Activated T-cell treated with anti-CD3 and anti-CD28 coated beads, Interleukin-2, amount 50 U/mL, for 24 hours (primary cell): ENCODE data around the gene FGF18.

Experiments
- DNase-seq: peaks from one replicate; pipeline ENCODE4 v3.0.0-alpha.2; 2020
- H3K27ac Mint-ChIP-seq: 2 replicates; pipeline ENCODE4 v1.8.0; 2020; ENCODE audit warnings: mild to moderate bottlenecking, mixed read lengths
- H3K27me3 Mint-ChIP-seq: 2 replicates; pipeline ENCODE4 v1.8.0; 2020; ENCODE audit warnings: mixed read lengths
- H3K36me3 Mint-ChIP-seq: 2 replicates; pipeline ENCODE4 v1.8.0; 2020; ENCODE audit warnings: low read depth, mixed read lengths
- H3K4me1 Mint-ChIP-seq: 2 replicates; pipeline ENCODE4 v1.8.0; 2020; ENCODE audit warnings: low read depth, mixed read lengths
- H3K4me3 Mint-ChIP-seq: 2 replicates; pipeline ENCODE4 v1.8.0; 2020; ENCODE audit warnings: mild to moderate bottlenecking, moderate library complexity, mixed read lengths
- H3K9me3 Mint-ChIP-seq: 2 replicates; pipeline ENCODE4 v1.8.0; 2020; ENCODE audit warnings: mixed read lengths

Gene FGF18

GRCh38 chr5:171453988-171454387 is 34.5 kb downstream of the FGF18 start:
- Mint-ChIP-seq H3K9me3 (no peaks in the 10 kb centered on the region), H3K36me3 (no peaks in the 10 kb centered on the region), H3K27me3 (peaks cover 52% of the 10 kb centered on the region), H3K4me1 (peaks cover 8% of the 10 kb centered on the region), H3K27ac (no peak overlapping the region), H3K4me3 (no peak overlapping the region)
- DNase-seq = no peak

DNA sequence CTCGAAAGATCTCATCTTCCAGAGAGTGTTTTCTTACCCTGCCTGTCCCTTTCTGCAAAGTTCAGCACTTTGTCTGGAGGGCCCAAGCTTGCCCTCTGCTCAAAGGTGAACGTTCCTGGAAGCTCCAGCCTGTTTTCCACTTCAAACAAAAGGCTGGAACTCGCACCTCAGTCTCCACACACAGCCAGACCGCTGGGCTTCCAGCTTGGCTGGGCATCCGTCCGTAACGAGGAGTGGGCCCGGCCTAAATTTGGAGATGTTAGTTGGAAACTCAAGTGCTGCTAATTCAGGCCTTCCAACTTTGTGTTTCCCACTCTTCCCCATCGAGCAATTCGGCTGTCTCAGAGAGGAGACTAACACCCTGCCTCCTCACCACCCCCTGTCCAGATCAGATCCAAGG is 35.1 kb downstream of the FGF18 start:
- DNase-seq = no peak
- Mint-ChIP-seq H3K4me3 (no peak overlapping the region), H3K36me3 (no peaks in the 10 kb centered on the region), H3K4me1 (peaks cover 8% of the 10 kb centered on the region), H3K9me3 (no peaks in the 10 kb centered on the region), H3K27ac (no peak overlapping the region), H3K27me3 (peaks cover 47% of the 10 kb centered on the region)

GRCh38 chr5:171455522-171455921 is 36.1 kb downstream of the FGF18 start:
- Mint-ChIP-seq H3K27ac (no peak overlapping the region), H3K36me3 (no peaks in the 10 kb centered on the region), H3K27me3 (peaks cover 40% of the 10 kb centered on the region), H3K9me3 (no peaks in the 10 kb centered on the region), H3K4me1 (peaks cover 4% of the 10 kb centered on the region), H3K4me3 (no peak overlapping the region)
- no peak for DNase-seq

- no peaks in the 10 kb centered on the region for H3K36me3 Mint-ChIP-seq
- no peak overlapping the region for H3K4me3 Mint-ChIP-seq
- no peak overlapping the region for H3K27ac Mint-ChIP-seq
- DNase-seq = no peak
- H3K4me1 Mint-ChIP-seq = no peaks in the 10 kb centered on the region
- H3K9me3 Mint-ChIP-seq = no peaks in the 10 kb centered on the region
- peaks cover 34% of the 10 kb centered on the region for H3K27me3 Mint-ChIP-seq
These were observed 37.9 kb downstream of the FGF18 start for GRCh38 chr5:171457208-171457981.

DNA sequence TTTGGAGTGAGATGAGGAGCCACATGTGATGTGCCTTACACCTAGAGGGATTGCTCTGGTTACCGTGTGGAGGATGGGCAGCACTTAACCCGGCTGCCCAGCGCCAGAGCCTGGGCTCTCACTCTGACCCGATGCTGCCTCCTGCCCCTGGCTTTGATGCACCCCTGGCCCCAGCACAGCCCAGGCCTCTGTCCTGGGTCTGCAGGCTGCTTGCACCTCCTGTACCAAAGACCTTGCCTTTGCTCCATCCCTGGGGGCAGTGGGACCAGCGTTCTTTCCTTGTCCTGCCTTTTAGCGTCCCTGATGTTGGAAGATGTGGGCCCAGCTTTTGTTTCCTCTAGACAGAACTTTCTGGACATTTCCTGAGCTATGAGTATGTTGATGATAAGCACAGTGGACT is 40.4 kb downstream of the FGF18 start:
- DNase-seq = no peak
- Mint-ChIP-seq H3K4me1 (no peaks in the 10 kb centered on the region), H3K4me3 (no peak overlapping the region), H3K9me3 (no peaks in the 10 kb centered on the region), H3K27me3 (peaks cover 24% of the 10 kb centered on the region), H3K27ac (no peak overlapping the region), H3K36me3 (no peaks in the 10 kb centered on the region)

DNA sequence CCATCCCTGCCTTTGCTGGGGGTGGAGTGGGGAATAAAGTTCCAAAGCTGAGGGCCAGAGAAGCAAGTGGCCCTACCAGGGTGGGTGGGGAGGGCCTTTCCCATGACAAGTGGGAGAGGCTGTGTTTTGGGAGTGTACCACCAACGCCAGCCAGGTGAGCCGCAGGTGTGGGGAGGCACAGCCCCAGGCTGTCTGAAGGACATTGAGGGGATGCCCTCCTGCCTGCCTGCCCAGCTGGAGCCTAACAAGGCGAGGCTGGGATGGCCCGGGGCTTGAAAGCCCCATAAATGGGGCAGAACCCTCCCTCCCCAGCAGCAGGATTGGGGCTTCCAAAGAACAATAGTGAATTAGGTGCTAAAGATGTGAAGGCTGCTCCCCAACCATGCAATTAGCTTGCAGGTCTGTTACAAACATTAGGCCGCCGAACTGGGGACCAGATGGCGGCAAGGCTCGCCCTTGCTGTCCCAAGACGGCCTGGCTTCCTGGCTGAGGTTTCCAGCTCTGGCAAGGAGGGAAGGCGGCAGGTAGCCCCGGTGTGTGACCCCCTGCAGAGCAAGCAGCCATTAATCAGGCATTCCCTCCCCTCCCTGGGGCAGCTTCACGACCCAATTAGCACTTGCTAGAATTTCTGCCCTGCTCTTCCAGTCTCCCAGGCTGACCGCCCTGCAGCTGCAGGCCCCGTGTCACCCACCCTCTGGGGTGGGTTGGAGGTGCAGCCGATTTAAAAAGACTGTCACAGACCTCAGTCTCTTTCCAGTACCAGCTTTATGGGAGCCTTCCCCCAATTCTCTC is 42.9 kb downstream of the FGF18 start:
- no peaks in the 10 kb centered on the region for H3K36me3 Mint-ChIP-seq
- H3K4me1 Mint-ChIP-seq = no peaks in the 10 kb centered on the region
- peaks cover 21% of the 10 kb centered on the region for H3K27me3 Mint-ChIP-seq
- no peaks in the 10 kb centered on the region for H3K9me3 Mint-ChIP-seq
- H3K4me3 Mint-ChIP-seq = no peak overlapping the region
- no peak overlapping the region for H3K27ac Mint-ChIP-seq
- no peak for DNase-seq

DNA sequence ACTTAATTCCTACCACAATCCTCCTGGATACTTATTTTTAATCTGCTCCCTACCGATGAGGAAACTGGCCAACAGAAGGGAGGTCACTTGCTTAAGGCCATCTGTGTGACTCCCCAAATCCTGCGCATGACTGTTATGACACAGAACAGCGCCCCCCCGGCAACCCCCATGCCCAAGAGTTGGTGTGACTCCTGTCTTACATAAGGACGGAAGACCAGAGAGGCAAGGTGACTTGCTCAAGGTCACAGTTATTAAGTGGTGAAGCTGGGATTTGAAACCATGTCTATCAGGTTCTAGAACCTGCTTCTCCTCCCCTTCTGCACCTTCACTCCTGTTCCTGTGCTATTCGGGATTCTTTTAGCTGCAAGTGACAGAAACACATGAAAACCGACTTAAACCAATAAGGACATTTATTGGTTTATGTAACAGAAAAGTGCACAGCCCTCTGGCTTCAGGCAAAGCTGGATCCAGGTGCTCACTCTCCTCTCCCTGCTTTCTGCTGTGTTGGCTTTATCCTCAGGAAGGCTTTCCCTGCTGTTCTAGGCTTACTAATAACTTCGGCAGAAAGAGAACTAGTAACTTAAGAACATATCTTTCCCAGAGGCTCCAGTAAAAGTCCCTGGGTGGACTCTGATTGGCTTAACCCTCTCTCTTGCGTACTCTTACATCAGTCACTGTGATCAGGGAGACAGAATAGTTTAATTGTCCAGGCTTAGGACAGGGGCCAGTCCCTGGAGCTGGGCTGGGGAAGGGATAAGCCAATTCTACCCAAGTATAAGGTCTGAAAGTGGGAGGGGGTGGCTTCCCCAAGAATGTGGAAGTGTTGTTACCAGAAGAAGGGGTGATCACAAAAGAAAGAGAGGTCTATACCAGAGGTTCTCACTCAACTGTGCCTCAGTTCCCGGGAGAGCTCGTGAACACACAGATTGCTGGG is 43.7 kb downstream of the FGF18 start:
- H3K9me3 Mint-ChIP-seq = no peaks in the 10 kb centered on the region
- DNase-seq = no peak
- H3K4me1 Mint-ChIP-seq = no peaks in the 10 kb centered on the region
- H3K27ac Mint-ChIP-seq = no peak overlapping the region
- peaks cover 21% of the 10 kb centered on the region for H3K27me3 Mint-ChIP-seq
- no peak overlapping the region for H3K4me3 Mint-ChIP-seq
- H3K36me3 Mint-ChIP-seq = no peaks in the 10 kb centered on the region

- H3K36me3 Mint-ChIP-seq = no peaks in the 10 kb centered on the region
- H3K4me3 Mint-ChIP-seq = no peak overlapping the region
- no peak overlapping the region for H3K27ac Mint-ChIP-seq
- DNase-seq = no peak
- no peaks in the 10 kb centered on the region for H3K4me1 Mint-ChIP-seq
- no peaks in the 10 kb centered on the region for H3K9me3 Mint-ChIP-seq
- H3K27me3 Mint-ChIP-seq = peaks cover 21% of the 10 kb centered on the region
These were observed 44.4 kb downstream of the FGF18 start for GRCh38 chr5:171463862-171464229.

DNA sequence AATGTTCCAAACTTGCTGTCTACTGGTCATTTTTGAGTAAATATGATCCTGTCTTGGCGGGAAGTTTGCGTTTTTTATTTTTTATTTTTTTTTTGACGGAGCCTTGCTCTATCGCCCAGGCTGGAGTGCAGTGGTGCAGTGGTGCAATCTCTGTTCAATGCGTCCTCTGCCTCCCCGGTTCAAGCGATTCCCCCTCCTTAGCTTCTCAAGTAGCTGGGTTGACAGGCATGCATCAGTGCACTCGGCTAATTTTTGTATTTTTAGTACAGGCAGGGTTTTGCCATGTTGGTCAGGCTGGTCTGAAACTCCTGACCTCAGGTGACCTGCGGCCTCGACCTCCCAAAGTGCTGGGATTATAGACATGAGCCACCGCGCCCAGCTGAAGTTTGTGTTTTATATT is 45.4 kb downstream of the FGF18 start:
- H3K4me1 Mint-ChIP-seq = no peaks in the 10 kb centered on the region
- DNase-seq = no peak
- H3K27ac Mint-ChIP-seq = no peak overlapping the region
- H3K27me3 Mint-ChIP-seq = peaks cover 21% of the 10 kb centered on the region
- no peaks in the 10 kb centered on the region for H3K36me3 Mint-ChIP-seq
- H3K9me3 Mint-ChIP-seq = no peaks in the 10 kb centered on the region
- H3K4me3 Mint-ChIP-seq = no peak overlapping the region

- Mint-ChIP-seq H3K27me3 (peaks cover 12% of the 10 kb centered on the region), H3K4me3 (no peak overlapping the region), H3K4me1 (no peaks in the 10 kb centered on the region), H3K9me3 (no peaks in the 10 kb centered on the region), H3K27ac (no peak overlapping the region), H3K36me3 (no peaks in the 10 kb centered on the region)
- no peak for DNase-seq
These were observed 47.7 kb downstream of the FGF18 start for GRCh38 chr5:171467107-171467506.

- Mint-ChIP-seq H3K36me3 (no peaks in the 10 kb centered on the region), H3K27me3 (peaks cover 3% of the 10 kb centered on the region), H3K9me3 (no peaks in the 10 kb centered on the region), H3K27ac (no peak overlapping the region), H3K4me3 (no peak overlapping the region), H3K4me1 (no peaks in the 10 kb centered on the region)
- no peak for DNase-seq
These were observed 49.9 kb downstream of the FGF18 start for GRCh38 chr5:171469326-171469725.

DNA sequence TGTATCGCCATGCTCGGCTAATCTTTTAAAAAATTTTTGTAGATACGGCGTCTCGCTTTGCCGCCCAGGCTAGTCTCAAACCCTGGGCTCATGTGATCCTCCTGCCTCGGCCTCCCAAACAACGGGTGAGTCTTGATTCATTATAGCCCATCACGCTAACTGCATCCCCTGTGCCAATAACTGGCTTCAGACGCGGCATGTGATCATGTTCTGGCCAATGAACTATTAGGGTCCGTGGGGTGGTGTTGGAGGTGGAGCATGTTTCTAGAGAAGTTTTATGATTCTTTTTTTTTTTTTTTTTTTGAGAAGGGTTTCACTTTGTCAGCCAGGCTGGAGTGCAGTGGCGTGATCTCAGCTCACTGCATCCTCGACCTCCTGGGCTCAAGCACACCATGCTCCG is 51.0 kb downstream of the FGF18 start:
- Mint-ChIP-seq H3K27ac (no peak overlapping the region), H3K9me3 (no peaks in the 10 kb centered on the region), H3K4me3 (no peak overlapping the region), H3K27me3 (no peaks in the 10 kb centered on the region), H3K4me1 (no peaks in the 10 kb centered on the region), H3K36me3 (no peaks in the 10 kb centered on the region)
- DNase-seq = no peak

GRCh38 chr5:171474230-171474813 is 54.9 kb downstream of the FGF18 start:
- no peaks in the 10 kb centered on the region for H3K9me3 Mint-ChIP-seq
- H3K36me3 Mint-ChIP-seq = no peaks in the 10 kb centered on the region
- no peaks in the 10 kb centered on the region for H3K27me3 Mint-ChIP-seq
- no peaks in the 10 kb centered on the region for H3K4me1 Mint-ChIP-seq
- H3K4me3 Mint-ChIP-seq = no peak overlapping the region
- no peak overlapping the region for H3K27ac Mint-ChIP-seq
- no peak for DNase-seq

- Mint-ChIP-seq H3K36me3 (no peaks in the 10 kb centered on the region), H3K27ac (no peak overlapping the region), H3K4me1 (peaks cover 3% of the 10 kb centered on the region), H3K4me3 (no peak overlapping the region), H3K9me3 (no peaks in the 10 kb centered on the region), H3K27me3 (no peaks in the 10 kb centered on the region)
- DNase-seq = no peak
These were observed 56.1 kb downstream of the FGF18 start for GRCh38 chr5:171475596-171475995.
